ENCODE data around the gene P2RY14.

DNA sequence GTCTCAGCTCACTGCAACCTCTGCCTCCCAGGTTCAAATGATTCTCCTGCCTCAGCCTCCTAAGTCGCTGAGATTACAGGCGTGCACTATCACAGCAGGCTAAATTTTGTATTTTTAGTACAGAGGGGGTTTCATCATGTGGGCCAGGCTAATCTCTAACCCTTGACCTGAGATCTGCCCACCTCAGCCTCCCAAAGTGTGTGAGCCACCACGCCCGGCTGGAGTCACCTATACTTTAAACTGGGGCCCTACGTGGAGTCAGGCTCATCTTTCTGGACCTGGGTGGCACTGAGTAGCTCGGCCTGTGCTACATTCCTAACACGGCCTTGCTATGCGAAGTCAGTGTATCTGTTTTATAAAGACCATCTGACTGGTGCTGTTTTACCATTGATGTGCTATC, 81.1 kb downstream of the P2RY14 start:
- TF ChIP-seq, protein P1, sequence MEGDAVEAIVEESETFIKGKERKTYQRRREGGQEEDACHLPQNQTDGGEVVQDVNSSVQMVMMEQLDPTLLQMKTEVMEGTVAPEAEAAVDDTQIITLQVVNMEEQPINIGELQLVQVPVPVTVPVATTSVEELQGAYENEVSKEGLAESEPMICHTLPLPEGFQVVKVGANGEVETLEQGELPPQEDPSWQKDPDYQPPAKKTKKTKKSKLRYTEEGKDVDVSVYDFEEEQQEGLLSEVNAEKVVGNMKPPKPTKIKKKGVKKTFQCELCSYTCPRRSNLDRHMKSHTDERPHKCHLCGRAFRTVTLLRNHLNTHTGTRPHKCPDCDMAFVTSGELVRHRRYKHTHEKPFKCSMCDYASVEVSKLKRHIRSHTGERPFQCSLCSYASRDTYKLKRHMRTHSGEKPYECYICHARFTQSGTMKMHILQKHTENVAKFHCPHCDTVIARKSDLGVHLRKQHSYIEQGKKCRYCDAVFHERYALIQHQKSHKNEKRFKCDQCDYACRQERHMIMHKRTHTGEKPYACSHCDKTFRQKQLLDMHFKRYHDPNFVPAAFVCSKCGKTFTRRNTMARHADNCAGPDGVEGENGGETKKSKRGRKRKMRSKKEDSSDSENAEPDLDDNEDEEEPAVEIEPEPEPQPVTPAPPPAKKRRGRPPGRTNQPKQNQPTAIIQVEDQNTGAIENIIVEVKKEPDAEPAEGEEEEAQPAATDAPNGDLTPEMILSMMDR (IDR thresholded peaks at IDR 0.05) = no peak
- TF ChIP-seq POLR2A (IDR thresholded peaks at IDR 0.05) = no peak
